ENCODE data around the gene FGFR2. TPM values are rescaled to one million over a fixed set of nuclear protein-coding genes. Genes with fewer than 3 reads are reported as not detected.

The FGFR2 gene
- total and polyA plus RNA-seq, 4 donors, result 0.67 to 13.1 (median 5.2) TPM

DNA sequence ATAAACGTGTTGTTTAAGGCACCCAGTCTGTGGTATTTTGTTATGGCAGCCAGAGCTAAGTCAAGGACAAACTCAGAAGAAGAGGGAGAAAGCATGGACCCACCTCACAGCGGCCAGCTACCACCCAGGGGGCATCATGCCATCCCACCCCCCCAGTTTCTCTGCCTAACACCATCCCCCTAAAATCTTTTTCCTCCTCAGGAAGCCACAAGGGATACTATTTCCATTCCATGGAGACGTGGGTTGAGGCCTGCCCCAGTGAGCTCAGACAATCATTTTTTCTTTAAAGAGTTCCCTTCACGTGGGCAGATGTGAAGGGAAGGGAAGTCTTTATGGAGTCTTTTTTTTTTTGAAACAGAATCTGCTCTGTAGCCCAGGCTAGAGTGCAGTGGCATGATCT is 131.8 kb downstream of the FGFR2 start:
- intact Hi-C loops (cut with DNase I), result no loop called here

DNA sequence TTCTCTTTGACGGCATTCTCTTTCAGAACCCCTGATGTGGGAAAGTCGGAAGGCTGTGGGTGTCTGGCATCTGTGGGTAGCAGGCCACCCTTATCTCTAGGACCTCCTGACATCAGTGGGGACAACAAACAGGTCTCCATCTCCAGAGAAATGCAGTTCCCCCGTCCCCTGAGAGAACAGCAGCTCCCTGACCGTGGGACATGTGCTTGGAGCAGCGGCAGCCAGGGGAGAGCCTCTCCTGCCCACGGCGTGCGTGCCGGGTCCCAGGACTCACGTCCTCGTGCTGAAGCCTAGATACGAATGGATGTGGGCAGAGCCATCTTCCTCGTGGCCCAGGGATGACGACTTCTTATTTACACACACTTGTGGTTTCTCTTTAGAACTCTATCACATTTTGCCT is 133.0 kb downstream of the FGFR2 start:
- Histone ChIP-seq H3K9me3 (ENCODE audit: control insufficient read depth, low read length) (no peaks in the 10 kb centered on the region), H3K4me1 (ENCODE audit: control insufficient read depth in 1 of 2, insufficient read depth in 2 of 2, low read length in 2 of 2) (no peaks in the 10 kb centered on the region), H3K27ac (ENCODE audit: low read depth in 1 of 2, low read length in 2 of 2) (no peak overlapping the region), H3K27me3 (ENCODE audit: control insufficient read depth in 1 of 2, insufficient read depth in 2 of 2, low read length in 1 of 2) (no peaks in the 10 kb centered on the region), H3K4me3 (ENCODE audit: low read length in 2 of 2) (no peak overlapping the region), H3K36me3 (ENCODE audit: control insufficient read depth in 1 of 2, insufficient read depth in 2 of 2, low read length in 1 of 2) (no peaks in the 10 kb centered on the region)
- DNase-seq (no peak), ATAC-seq (ENCODE audit: low FRiP score) (no peak)
- intact Hi-C loops (cut with DNase I), result no loop called here
- 92 to 96% methylated on average over 14 of the region's 14 CpGs for WGBS, 2 donors

More for the DNA sequence above, 131.8 kb downstream of the FGFR2 start:
- DNase-seq (no peak), ATAC-seq (ENCODE audit: low FRiP score) (no peak)
- no peak overlapping the region for H3K4me3 ChIP-seq (ENCODE audit: low read length in 2 of 2)
- H3K36me3 ChIP-seq (ENCODE audit: control insufficient read depth in 1 of 2, insufficient read depth in 2 of 2, low read length in 1 of 2), result no peaks in the 10 kb centered on the region
- 89 to 95% methylated on average over 4 of the region's 4 CpGs for whole genome bisulfite sequencing, 2 donors
- no peaks in the 10 kb centered on the region for H3K27me3 ChIP-seq (ENCODE audit: control insufficient read depth in 1 of 2, insufficient read depth in 2 of 2, low read length in 1 of 2)
- H3K27ac ChIP-seq (ENCODE audit: low read depth in 1 of 2, low read length in 2 of 2), result no peak overlapping the region
- no peaks in the 10 kb centered on the region for H3K4me1 ChIP-seq (ENCODE audit: control insufficient read depth in 1 of 2, insufficient read depth in 2 of 2, low read length in 2 of 2)
- no peaks in the 10 kb centered on the region for H3K9me3 ChIP-seq (ENCODE audit: control insufficient read depth, low read length)

DNA sequence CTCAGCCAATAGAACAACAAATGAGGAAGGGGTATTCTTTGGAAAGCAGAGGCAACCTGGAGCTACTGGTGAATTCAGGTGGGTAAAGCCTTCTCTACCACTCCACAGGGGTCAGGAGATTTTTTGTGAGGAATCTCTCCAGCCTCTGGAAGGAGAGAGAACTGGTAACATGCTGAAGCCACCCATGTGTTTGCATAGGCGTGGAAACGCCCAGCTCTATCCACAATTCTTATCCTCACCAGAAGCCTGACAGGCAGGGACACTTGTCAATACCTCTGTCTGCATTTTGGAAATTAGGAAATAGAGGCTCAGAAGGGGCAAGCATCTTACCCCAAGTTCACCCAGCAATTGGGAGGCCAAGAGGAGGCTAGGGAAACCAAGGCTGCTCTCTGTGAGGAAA is 133.7 kb downstream of the FGFR2 start:
- intact Hi-C loops (cut with DNase I), result loop anchor here (5.0 kb wide), 1 partner anchor 133 kb away; the partner anchor contains the start of gene FGFR2 (in 2 of the 2)
- DNase-seq (no peak), ATAC-seq (ENCODE audit: low FRiP score) (no peak)
- Histone ChIP-seq H3K9me3 (ENCODE audit: control insufficient read depth, low read length) (no peaks in the 10 kb centered on the region), H3K27ac (ENCODE audit: low read depth in 1 of 2, low read length in 2 of 2) (no peak overlapping the region), H3K36me3 (ENCODE audit: control insufficient read depth in 1 of 2, insufficient read depth in 2 of 2, low read length in 1 of 2) (no peaks in the 10 kb centered on the region), H3K4me1 (ENCODE audit: control insufficient read depth in 1 of 2, insufficient read depth in 2 of 2, low read length in 2 of 2) (no peaks in the 10 kb centered on the region), H3K4me3 (ENCODE audit: low read length in 2 of 2) (no peak overlapping the region), H3K27me3 (ENCODE audit: control insufficient read depth in 1 of 2, insufficient read depth in 2 of 2, low read length in 1 of 2) (no peaks in the 10 kb centered on the region)
- WGBS, 2 donors, result 93 to 94% methylated on average over 2 of the region's 2 CpGs

GRCh38 chr10:121462955-121463354 is 135.3 kb downstream of the FGFR2 start:
- Histone ChIP-seq H3K4me1 (ENCODE audit: control insufficient read depth in 1 of 2, insufficient read depth in 2 of 2, low read length in 2 of 2) (no peaks in the 10 kb centered on the region), H3K4me3 (ENCODE audit: low read length in 2 of 2) (no peak overlapping the region), H3K9me3 (ENCODE audit: control insufficient read depth, low read length) (no peaks in the 10 kb centered on the region), H3K27me3 (ENCODE audit: control insufficient read depth in 1 of 2, insufficient read depth in 2 of 2, low read length in 1 of 2) (no peaks in the 10 kb centered on the region), H3K27ac (ENCODE audit: low read depth in 1 of 2, low read length in 2 of 2) (no peak overlapping the region), H3K36me3 (ENCODE audit: control insufficient read depth in 1 of 2, insufficient read depth in 2 of 2, low read length in 1 of 2) (no peaks in the 10 kb centered on the region)
- 91 to 92% methylated on average over 2 of the region's 2 CpGs for WGBS, 2 donors
- no peak for ATAC-seq (ENCODE audit: low FRiP score)
- no peak for DNase-seq
- intact Hi-C loops (cut with DNase I), result loop anchor here (5.0 kb wide), 1 partner anchor 134 kb away; the partner anchor contains the start of gene FGFR2 (in 2 of the 2)

DNA sequence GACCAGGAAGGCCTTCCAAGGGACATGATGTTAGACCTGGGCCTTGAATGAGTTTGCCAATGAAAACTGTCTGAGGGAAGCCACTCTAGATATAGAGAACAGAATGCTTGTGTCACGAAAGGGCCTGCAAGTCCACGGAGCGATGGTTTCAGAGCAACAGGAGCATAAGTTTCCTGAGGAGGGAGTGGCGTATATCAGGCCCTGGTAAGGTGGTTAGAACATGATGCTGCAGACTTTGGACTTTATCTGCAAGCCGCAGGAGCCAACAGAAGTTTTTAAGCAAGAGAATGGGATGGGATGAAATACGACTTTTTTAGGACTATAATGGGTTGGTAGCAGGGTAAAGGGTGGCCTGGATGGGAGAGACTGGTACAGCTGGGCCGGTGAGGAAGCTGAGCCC is 136.0 kb downstream of the FGFR2 start:
- Histone ChIP-seq H3K27me3 (ENCODE audit: control insufficient read depth in 1 of 2, insufficient read depth in 2 of 2, low read length in 1 of 2) (no peaks in the 10 kb centered on the region), H3K36me3 (ENCODE audit: control insufficient read depth in 1 of 2, insufficient read depth in 2 of 2, low read length in 1 of 2) (no peaks in the 10 kb centered on the region), H3K4me3 (ENCODE audit: low read length in 2 of 2) (no peak overlapping the region), H3K9me3 (ENCODE audit: control insufficient read depth, low read length) (no peaks in the 10 kb centered on the region), H3K27ac (ENCODE audit: low read depth in 1 of 2, low read length in 2 of 2) (no peak overlapping the region), H3K4me1 (ENCODE audit: control insufficient read depth in 1 of 2, insufficient read depth in 2 of 2, low read length in 2 of 2) (no peaks in the 10 kb centered on the region)
- ATAC-seq (ENCODE audit: low FRiP score), result no peak
- no peak for DNase-seq
- 95 to 97% methylated on average over 7 of the region's 7 CpGs for whole genome bisulfite sequencing, 2 donors
- intact Hi-C loops (cut with DNase I), result loop anchor here (5.0 kb wide), 1 partner anchor 135 kb away; the partner anchor contains the start of gene FGFR2 (in 2 of the 2)

GRCh38 chr10:121461307-121461706 is 136.9 kb downstream of the FGFR2 start:
- intact Hi-C loops (cut with DNase I), result loop anchor here (5.0 kb wide), 1 partner anchor 136 kb away; the partner anchor contains the start of gene FGFR2 (in 2 of the 2)
- Histone ChIP-seq H3K27me3 (ENCODE audit: control insufficient read depth in 1 of 2, insufficient read depth in 2 of 2, low read length in 1 of 2) (no peaks in the 10 kb centered on the region), H3K36me3 (ENCODE audit: control insufficient read depth in 1 of 2, insufficient read depth in 2 of 2, low read length in 1 of 2) (no peaks in the 10 kb centered on the region), H3K9me3 (ENCODE audit: control insufficient read depth, low read length) (no peaks in the 10 kb centered on the region), H3K4me1 (ENCODE audit: control insufficient read depth in 1 of 2, insufficient read depth in 2 of 2, low read length in 2 of 2) (no peaks in the 10 kb centered on the region), H3K4me3 (ENCODE audit: low read length in 2 of 2) (no peak overlapping the region), H3K27ac (ENCODE audit: low read depth in 1 of 2, low read length in 2 of 2) (peak overlapping the region in 1 of 2 donors; percentile 73)
- DNase-seq (no peak), ATAC-seq (ENCODE audit: low FRiP score) (no peak)
- 96 to 98% methylated on average over 5 of the region's 5 CpGs for WGBS, 2 donors

DNA sequence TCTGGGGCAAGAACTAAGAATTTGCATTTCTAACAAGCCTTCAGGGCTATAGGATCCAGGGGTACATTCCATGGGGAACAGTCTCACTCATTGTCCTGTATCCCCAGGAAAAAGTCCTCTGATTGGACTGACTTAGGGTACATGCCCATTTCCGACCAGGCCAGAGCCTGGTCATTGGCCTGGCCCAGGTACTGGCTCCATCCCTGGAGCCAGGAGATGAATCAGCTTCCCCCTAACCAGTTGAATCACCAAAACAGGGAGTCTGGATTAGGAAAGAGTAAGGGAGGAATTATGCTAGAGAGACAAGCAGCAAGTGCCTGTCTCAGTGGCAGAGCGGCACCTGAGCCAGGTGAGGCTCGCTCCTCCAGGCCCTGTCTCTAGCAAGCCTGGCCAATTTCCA is 137.5 kb downstream of the FGFR2 start:
- ATAC-seq (ENCODE audit: low FRiP score) (no peak), DNase-seq (no peak)
- H3K4me3 ChIP-seq (ENCODE audit: low read length in 2 of 2), result no peak overlapping the region
- H3K27ac ChIP-seq (ENCODE audit: low read depth in 1 of 2, low read length in 2 of 2), result peak overlapping the region; percentile 65 to 73
- 74 to 80% methylated on average over 3 of the region's 3 CpGs for WGBS, 2 donors
- intact Hi-C loops (cut with DNase I), result loop anchor here (5.0 kb wide), 1 partner anchor 137 kb away; the partner anchor contains the start of gene FGFR2 (in 2 of the 2)
- no peaks in the 10 kb centered on the region for H3K4me1 ChIP-seq (ENCODE audit: control insufficient read depth in 1 of 2, insufficient read depth in 2 of 2, low read length in 2 of 2)
- no peaks in the 10 kb centered on the region for H3K27me3 ChIP-seq (ENCODE audit: control insufficient read depth in 1 of 2, insufficient read depth in 2 of 2, low read length in 1 of 2)
- no peaks in the 10 kb centered on the region for H3K36me3 ChIP-seq (ENCODE audit: control insufficient read depth in 1 of 2, insufficient read depth in 2 of 2, low read length in 1 of 2)
- no peaks in the 10 kb centered on the region for H3K9me3 ChIP-seq (ENCODE audit: control insufficient read depth, low read length)

- intact Hi-C loops (cut with DNase I), result loop anchor here (5.0 kb wide), 1 partner anchor 137 kb away; the partner anchor contains the start of gene FGFR2 (in 2 of the 2)
- H3K4me3 ChIP-seq (ENCODE audit: low read length in 2 of 2), result no peak overlapping the region
- H3K4me1 ChIP-seq (ENCODE audit: control insufficient read depth in 1 of 2, insufficient read depth in 2 of 2, low read length in 2 of 2), result no peaks in the 10 kb centered on the region
- peak; percentile 74 for ATAC-seq (ENCODE audit: low FRiP score)
- no peaks in the 10 kb centered on the region for H3K9me3 ChIP-seq (ENCODE audit: control insufficient read depth, low read length)
- no peaks in the 10 kb centered on the region for H3K36me3 ChIP-seq (ENCODE audit: control insufficient read depth in 1 of 2, insufficient read depth in 2 of 2, low read length in 1 of 2)
- peak overlapping the region; percentile 65 to 73 for H3K27ac ChIP-seq (ENCODE audit: low read depth in 1 of 2, low read length in 2 of 2)
- no peaks in the 10 kb centered on the region for H3K27me3 ChIP-seq (ENCODE audit: control insufficient read depth in 1 of 2, insufficient read depth in 2 of 2, low read length in 1 of 2)
- WGBS, 2 donors, result 5 to 9% methylated on average over 17 of the region's 17 CpGs
- DNase-seq, result peak; percentile 65 to 75
These were observed 138.4 kb downstream of the FGFR2 start for GRCh38 chr10:121459622-121460453.

DNA sequence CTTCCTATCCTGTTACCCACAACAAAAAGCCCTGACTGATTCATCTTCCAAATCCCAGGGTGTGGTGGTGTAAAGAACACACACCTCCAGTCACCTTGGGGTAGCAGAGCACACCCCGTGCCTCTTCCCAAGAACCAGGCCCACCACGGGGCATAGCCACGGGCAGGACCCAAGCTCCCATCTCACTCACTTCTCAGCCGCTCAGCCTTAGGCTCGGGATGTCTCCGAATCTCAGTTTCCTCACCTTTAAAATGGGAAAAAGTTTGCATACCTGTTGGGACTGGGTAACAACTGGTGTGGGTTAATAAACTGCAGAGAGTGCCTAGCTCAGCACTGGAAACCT is 139.0 kb downstream of the FGFR2 start:
- WGBS, 2 donors, result 90 to 92% methylated on average over 6 of the region's 6 CpGs
- H3K27ac ChIP-seq (ENCODE audit: low read depth in 1 of 2, low read length in 2 of 2), result peak overlapping the region in 1 of 2 donors; percentile 73

More for the DNA sequence above, 139.0 kb downstream of the FGFR2 start:
- H3K4me3 ChIP-seq (ENCODE audit: low read length in 2 of 2), result no peak overlapping the region
- no peaks in the 10 kb centered on the region for H3K9me3 ChIP-seq (ENCODE audit: control insufficient read depth, low read length)
- ATAC-seq (ENCODE audit: low FRiP score) (no peak), DNase-seq (no peak)
- H3K4me1 ChIP-seq (ENCODE audit: control insufficient read depth in 1 of 2, insufficient read depth in 2 of 2, low read length in 2 of 2), result no peaks in the 10 kb centered on the region
- no peaks in the 10 kb centered on the region for H3K27me3 ChIP-seq (ENCODE audit: control insufficient read depth in 1 of 2, insufficient read depth in 2 of 2, low read length in 1 of 2)
- H3K36me3 ChIP-seq (ENCODE audit: control insufficient read depth in 1 of 2, insufficient read depth in 2 of 2, low read length in 1 of 2), result no peaks in the 10 kb centered on the region
- intact Hi-C loops (cut with DNase I), result no loop called here
